HepG2 (cell line): ENCODE measurements around the gene CDC42BPG. TPM values are rescaled to one million over a fixed set of nuclear protein-coding genes. Genes with fewer than 3 reads are reported as not detected.

Experiments used
- ATRX ChIP-seq: sonication (generic); formaldehyde crosslinking; IDR thresholded peaks from 2 replicates; pipeline ENCODE4 v1.4.0; 2020; ENCODE audit warnings: missing genetic modification reagents, borderline replicate concordance
- GPN1 ChIP-seq: sonication (generic); formaldehyde crosslinking; IDR thresholded peaks from 2 replicates; pipeline ENCODE4 v1.5.1; 2020; ENCODE audit warnings: missing genetic modification reagents, borderline replicate concordance
- KLF6 ChIP-seq: IDR thresholded peaks from 2 replicates; pipeline ENCODE4 v1.8.0; 2016; ENCODE audit warnings: missing biosample characterization, missing genetic modification reagents
- MTA1 ChIP-seq: sonication (generic); formaldehyde crosslinking; IDR thresholded peaks from 2 replicates; pipeline ENCODE4 v1.4.0; 2020; ENCODE audit warnings: missing genetic modification reagents, mild to moderate bottlenecking, borderline replicate concordance
- NFE2 ChIP-seq: sonication (generic); formaldehyde crosslinking; IDR thresholded peaks from 2 replicates; pipeline ENCODE4 v1.4.0; 2020; ENCODE audit warnings: missing genetic modification reagents
- PAX8 ChIP-seq: sonication (generic); formaldehyde crosslinking; IDR thresholded peaks from 2 replicates; pipeline ENCODE4 v1.8.0; 2022; ENCODE audit warnings: mild to moderate bottlenecking, missing genetic modification reagents, borderline replicate concordance
- SNAPC2 ChIP-seq: sonication (generic); formaldehyde crosslinking; IDR thresholded peaks from 2 replicates; pipeline ENCODE4 v1.8.1; 2022; ENCODE audit warnings: mild to moderate bottlenecking, missing genetic modification reagents
- SRF ChIP-seq: IDR thresholded peaks from 2 replicates; pipeline ENCODE4 v1.6.1; 2011; ENCODE audit warnings: mild to moderate bottlenecking, low read depth, low read length, moderate library complexity
- SSRP1 ChIP-seq: IDR thresholded peaks from 2 replicates; pipeline ENCODE4 v1.6.1; 2016; ENCODE audit warnings: control low read depth
- ZNF274 ChIP-seq: sonication (generic); formaldehyde crosslinking; IDR thresholded peaks from 2 replicates; pipeline ENCODE4 v1.5.1; 2020; ENCODE audit warnings: mild to moderate bottlenecking, missing genetic modification reagents
- ZNF430 ChIP-seq: sonication (generic); formaldehyde crosslinking; IDR thresholded peaks from 2 replicates; pipeline ENCODE4 v1.9.0; 2021; ENCODE audit warnings: mild to moderate bottlenecking, missing genetic modification reagents
- polyA plus RNA-seq, 8 experiments: library from polyadenylated mRNA; depleted of rRNA in 3 of 8; stranded (reverse) in 7 of 8; unstranded in 1 of 8; fragments of >200 nt; fragmentation: Illumina TruSeq in 4 of 8; extraction: Trizol in 4 of 8; gene quantifications; 2 replicates each; pipeline versions ENCODE4 v1.2.1 to v1.2.3, GENCODE V29; 2011 to 2016; ENCODE audit warnings: low read depth in 4 of 8, missing spikeins in 1 of 8, mixed read lengths in 1 of 8; ENCODE audit not compliant: insufficient read depth in 1 of 8
- total RNA-seq, 5 experiments: library from RNA; depleted of rRNA; stranded (reverse); fragments of >200 nt; fragmentation: Illumina TruSeq; extraction: Trizol; gene quantifications; 2 replicates each; pipeline ENCODE4 v1.2.3, GENCODE V29; 2016; ENCODE audit warnings: low read depth in 1 of 5
- TF ChIP-seq, protein P1 (sequence below): IDR thresholded peaks from 2 replicates; pipeline ENCODE4 v1.6.1; 2016; ENCODE audit warnings: control low read depth
- TF ChIP-seq, protein P2 (sequence below): sonication (generic); formaldehyde crosslinking; IDR thresholded peaks from 2 replicates; pipeline ENCODE4 v1.5.0; 2020; ENCODE audit warnings: missing genetic modification reagents
- TF ChIP-seq, protein P3 (sequence below): IDR thresholded peaks from 2 replicates; pipeline ENCODE4 v1.4.0; 2020; ENCODE audit warnings: mild to moderate bottlenecking, missing genetic modification reagents
- TF ChIP-seq, protein P4 (sequence below): IDR thresholded peaks from 2 replicates; pipeline ENCODE4 v1.6.1; 2018; ENCODE audit warnings: missing genetic modification reagents, mild to moderate bottlenecking, missing compliant biosample characterization
- TF ChIP-seq, protein P5 (sequence below): sonication (generic); formaldehyde crosslinking; IDR thresholded peaks from 2 replicates; pipeline ENCODE4 v1.4.0; 2020; ENCODE audit warnings: mild to moderate bottlenecking, low read depth, missing genetic modification reagents

Gene CDC42BPG
- total and polyA plus RNA-seq, 2 of the 13 experiments (the other 11 are each of a cell fraction or from before 2014, with no cell fraction given) = 0.55 to 1.4 TPM

DNA sequence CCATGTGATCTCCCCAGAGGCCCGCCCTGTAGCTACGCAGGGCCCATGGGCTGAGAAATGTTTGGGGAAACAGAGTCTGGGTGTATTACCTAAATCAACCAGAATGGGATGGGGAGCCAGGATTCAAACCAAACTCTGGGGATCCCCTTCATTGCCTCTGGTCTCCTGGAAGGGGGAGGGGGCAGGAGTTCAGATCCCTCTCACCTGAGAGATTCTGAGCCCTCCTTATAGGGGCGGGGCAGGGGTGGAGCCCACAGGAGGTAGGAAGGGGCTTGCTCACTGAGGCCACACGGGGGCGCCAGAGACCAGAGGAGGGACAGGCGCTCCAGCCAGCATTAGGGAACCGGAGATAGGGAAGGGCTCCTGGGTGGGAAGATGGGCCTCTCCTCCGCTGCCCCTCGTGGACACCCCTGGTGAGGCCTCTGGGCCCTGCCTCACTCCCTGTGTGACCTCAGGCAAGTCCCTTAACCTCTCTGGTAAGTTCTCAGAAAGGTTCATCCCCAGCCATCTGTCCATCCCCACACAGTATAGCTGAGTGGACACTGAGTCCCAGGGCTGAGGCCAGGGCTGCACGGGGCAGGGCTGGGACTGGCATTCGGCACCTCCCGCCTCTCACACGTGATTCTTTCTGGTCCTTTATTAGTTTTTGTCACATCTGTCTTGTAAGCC is 2.7 kb upstream of the CDC42BPG start (continued):
- TF ChIP-seq SNAPC2 = no peak
- TF ChIP-seq ATRX (CRISPR knock-in tag) = no peak
- no peak for TF ChIP-seq GPN1 (CRISPR knock-in tag)
- TF ChIP-seq SSRP1 (CRISPR knock-in tag) = 0 out of 2 replicates have a peak, but pooled peaks have one; percentile 23
- TF ChIP-seq, protein P1, sequence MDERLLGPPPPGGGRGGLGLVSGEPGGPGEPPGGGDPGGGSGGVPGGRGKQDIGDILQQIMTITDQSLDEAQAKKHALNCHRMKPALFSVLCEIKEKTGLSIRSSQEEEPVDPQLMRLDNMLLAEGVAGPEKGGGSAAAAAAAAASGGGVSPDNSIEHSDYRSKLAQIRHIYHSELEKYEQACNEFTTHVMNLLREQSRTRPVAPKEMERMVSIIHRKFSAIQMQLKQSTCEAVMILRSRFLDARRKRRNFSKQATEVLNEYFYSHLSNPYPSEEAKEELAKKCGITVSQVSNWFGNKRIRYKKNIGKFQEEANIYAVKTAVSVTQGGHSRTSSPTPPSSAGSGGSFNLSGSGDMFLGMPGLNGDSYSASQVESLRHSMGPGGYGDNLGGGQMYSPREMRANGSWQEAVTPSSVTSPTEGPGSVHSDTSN (CRISPR knock-in tag) = no peak
- no peak for TF ChIP-seq PAX8
- no peak; the same call in 1 of the 2 replicates for TF ChIP-seq ZNF430 (CRISPR knock-in tag)
- TF ChIP-seq, protein P2, sequence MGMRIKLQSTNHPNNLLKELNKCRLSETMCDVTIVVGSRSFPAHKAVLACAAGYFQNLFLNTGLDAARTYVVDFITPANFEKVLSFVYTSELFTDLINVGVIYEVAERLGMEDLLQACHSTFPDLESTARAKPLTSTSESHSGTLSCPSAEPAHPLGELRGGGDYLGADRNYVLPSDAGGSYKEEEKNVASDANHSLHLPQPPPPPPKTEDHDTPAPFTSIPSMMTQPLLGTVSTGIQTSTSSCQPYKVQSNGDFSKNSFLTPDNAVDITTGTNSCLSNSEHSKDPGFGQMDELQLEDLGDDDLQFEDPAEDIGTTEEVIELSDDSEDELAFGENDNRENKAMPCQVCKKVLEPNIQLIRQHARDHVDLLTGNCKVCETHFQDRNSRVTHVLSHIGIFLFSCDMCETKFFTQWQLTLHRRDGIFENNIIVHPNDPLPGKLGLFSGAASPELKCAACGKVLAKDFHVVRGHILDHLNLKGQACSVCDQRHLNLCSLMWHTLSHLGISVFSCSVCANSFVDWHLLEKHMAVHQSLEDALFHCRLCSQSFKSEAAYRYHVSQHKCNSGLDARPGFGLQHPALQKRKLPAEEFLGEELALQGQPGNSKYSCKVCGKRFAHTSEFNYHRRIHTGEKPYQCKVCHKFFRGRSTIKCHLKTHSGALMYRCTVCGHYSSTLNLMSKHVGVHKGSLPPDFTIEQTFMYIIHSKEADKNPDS (CRISPR knock-in tag) = no peak; the same call in 1 of the 2 replicates
- no peak for TF ChIP-seq NFE2 (CRISPR knock-in tag)
- 0 out of 2 replicates have a peak, but pooled peaks have one; percentile 30 for TF ChIP-seq KLF6 (CRISPR knock-in tag)
- TF ChIP-seq, protein P3, sequence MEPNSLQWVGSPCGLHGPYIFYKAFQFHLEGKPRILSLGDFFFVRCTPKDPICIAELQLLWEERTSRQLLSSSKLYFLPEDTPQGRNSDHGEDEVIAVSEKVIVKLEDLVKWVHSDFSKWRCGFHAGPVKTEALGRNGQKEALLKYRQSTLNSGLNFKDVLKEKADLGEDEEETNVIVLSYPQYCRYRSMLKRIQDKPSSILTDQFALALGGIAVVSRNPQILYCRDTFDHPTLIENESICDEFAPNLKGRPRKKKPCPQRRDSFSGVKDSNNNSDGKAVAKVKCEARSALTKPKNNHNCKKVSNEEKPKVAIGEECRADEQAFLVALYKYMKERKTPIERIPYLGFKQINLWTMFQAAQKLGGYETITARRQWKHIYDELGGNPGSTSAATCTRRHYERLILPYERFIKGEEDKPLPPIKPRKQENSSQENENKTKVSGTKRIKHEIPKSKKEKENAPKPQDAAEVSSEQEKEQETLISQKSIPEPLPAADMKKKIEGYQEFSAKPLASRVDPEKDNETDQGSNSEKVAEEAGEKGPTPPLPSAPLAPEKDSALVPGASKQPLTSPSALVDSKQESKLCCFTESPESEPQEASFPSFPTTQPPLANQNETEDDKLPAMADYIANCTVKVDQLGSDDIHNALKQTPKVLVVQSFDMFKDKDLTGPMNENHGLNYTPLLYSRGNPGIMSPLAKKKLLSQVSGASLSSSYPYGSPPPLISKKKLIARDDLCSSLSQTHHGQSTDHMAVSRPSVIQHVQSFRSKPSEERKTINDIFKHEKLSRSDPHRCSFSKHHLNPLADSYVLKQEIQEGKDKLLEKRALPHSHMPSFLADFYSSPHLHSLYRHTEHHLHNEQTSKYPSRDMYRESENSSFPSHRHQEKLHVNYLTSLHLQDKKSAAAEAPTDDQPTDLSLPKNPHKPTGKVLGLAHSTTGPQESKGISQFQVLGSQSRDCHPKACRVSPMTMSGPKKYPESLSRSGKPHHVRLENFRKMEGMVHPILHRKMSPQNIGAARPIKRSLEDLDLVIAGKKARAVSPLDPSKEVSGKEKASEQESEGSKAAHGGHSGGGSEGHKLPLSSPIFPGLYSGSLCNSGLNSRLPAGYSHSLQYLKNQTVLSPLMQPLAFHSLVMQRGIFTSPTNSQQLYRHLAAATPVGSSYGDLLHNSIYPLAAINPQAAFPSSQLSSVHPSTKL (CRISPR knock-in tag) = 0 out of 2 replicates have a peak, but pooled peaks have one; percentile 8
- TF ChIP-seq, protein P4, sequence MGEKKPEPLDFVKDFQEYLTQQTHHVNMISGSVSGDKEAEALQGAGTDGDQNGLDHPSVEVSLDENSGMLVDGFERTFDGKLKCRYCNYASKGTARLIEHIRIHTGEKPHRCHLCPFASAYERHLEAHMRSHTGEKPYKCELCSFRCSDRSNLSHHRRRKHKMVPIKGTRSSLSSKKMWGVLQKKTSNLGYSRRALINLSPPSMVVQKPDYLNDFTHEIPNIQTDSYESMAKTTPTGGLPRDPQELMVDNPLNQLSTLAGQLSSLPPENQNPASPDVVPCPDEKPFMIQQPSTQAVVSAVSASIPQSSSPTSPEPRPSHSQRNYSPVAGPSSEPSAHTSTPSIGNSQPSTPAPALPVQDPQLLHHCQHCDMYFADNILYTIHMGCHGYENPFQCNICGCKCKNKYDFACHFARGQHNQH = peak; percentile 69; the same call in 1 of the 2 replicates
- TF ChIP-seq, protein P5, sequence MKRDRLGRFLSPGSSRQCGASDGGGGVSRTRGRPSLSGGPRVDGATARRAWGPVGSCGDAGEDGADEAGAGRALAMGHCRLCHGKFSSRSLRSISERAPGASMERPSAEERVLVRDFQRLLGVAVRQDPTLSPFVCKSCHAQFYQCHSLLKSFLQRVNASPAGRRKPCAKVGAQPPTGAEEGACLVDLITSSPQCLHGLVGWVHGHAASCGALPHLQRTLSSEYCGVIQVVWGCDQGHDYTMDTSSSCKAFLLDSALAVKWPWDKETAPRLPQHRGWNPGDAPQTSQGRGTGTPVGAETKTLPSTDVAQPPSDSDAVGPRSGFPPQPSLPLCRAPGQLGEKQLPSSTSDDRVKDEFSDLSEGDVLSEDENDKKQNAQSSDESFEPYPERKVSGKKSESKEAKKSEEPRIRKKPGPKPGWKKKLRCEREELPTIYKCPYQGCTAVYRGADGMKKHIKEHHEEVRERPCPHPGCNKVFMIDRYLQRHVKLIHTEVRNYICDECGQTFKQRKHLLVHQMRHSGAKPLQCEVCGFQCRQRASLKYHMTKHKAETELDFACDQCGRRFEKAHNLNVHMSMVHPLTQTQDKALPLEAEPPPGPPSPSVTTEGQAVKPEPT (CRISPR knock-in tag) = no peak
- TF ChIP-seq MTA1 (CRISPR knock-in tag) = no peak
- TF ChIP-seq ZNF274 (CRISPR knock-in tag) = no peak
- no peak for TF ChIP-seq SRF
